ENCODE data around the gene ITPKB. TPM values are rescaled to one million over a fixed set of nuclear protein-coding genes. Genes with fewer than 3 reads are reported as not detected.

The ITPKB gene
- total RNA-seq, 2 experiments from 2014 or later = 31.0 to 31.9 TPM

DNA sequence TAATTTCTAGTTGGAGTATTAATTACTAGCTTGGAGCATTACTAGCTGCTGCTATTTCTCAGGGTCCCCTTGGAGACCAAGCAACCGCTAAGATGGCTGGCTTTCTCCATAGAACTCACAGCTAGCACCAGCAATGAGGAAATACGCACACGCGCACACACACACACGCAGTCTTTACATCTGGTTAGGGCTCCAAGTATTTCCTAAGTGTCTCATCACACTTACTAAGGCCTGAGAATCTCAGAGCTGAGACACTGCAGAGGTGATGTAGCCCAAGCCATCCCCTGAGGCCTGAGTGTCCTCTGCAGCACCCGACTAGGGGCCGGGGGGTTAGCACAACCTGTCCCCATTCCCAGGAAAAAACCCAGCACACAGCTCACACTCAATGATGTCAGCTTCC is 42.5 kb downstream of the ITPKB start:
- H3K27ac Mint-ChIP-seq = peak overlapping the region; percentile 97
- peaks cover 92% of the 10 kb centered on the region for H3K4me1 Mint-ChIP-seq
- POLR2A ChIA-PET = interaction anchor here (1.3 kb wide), 1 partner anchor 40 kb away, joined by 4 read pairs; no protein-coding TSS in a partner anchor
- ATAC-seq (no peak), DNase-seq (no peak)
- CTCF ChIA-PET = interaction anchor here (0.8 to 6.7 kb wide), 5 partner anchors 9 to 63 kb away, joined by 3 to 27 read pairs (median 4); no protein-coding TSS in a partner anchor
- no peaks in the 10 kb centered on the region for H3K27me3 Mint-ChIP-seq
- peaks cover 29% of the 10 kb centered on the region for H3K36me3 Mint-ChIP-seq (ENCODE audit: low read depth)
- intact Hi-C loops (cut with DNase I, micrococcal nuclease) = loop anchor here in 1 of 2 experiments (2.0 kb wide), 1 partner anchor 34 kb away; no protein-coding TSS in a partner anchor
- no peaks in the 10 kb centered on the region for H3K9me3 Mint-ChIP-seq (ENCODE audit: low read depth)
- no peak overlapping the region for H3K4me3 Mint-ChIP-seq

- ChIA-PET CTCF (interaction anchor here (1.7 to 6.7 kb wide), 3 partner anchors 12 to 25 kb away, joined by 3 to 27 read pairs (median 10); no protein-coding TSS in a partner anchor), POLR2A (interaction anchor here (0.6 kb wide), 1 partner anchor 38 kb away, joined by 3 read pairs; no protein-coding TSS in a partner anchor)
- peak overlapping the region; percentile 97 for H3K27ac Mint-ChIP-seq
- intact Hi-C loops (cut with DNase I, micrococcal nuclease) = no loop called here
- H3K4me1 Mint-ChIP-seq = peaks cover 94% of the 10 kb centered on the region
- no peak overlapping the region for H3K4me3 Mint-ChIP-seq
- no peaks in the 10 kb centered on the region for H3K27me3 Mint-ChIP-seq
- H3K9me3 Mint-ChIP-seq (ENCODE audit: low read depth) = no peaks in the 10 kb centered on the region
- DNase-seq = no peak
- H3K36me3 Mint-ChIP-seq (ENCODE audit: low read depth) = peaks cover 34% of the 10 kb centered on the region
- no peak for ATAC-seq
Observed at GRCh38 chr1:226695335-226695900, 43.7 kb downstream of the ITPKB start.

- ChIA-PET CTCF (interaction anchor here (0.9 to 6.7 kb wide), 12 partner anchors 8 to 66 kb away, joined by 3 to 27 read pairs (median 4); no protein-coding TSS in a partner anchor), POLR2A (interaction anchor here (0.9 to 1.3 kb wide), 2 partner anchors 8 to 10 kb away, joined by 3 to 6 read pairs; no protein-coding TSS in a partner anchor)
- Mint-ChIP-seq H3K27me3 (no peaks in the 10 kb centered on the region), H3K4me3 (no peak overlapping the region), H3K9me3 (ENCODE audit: low read depth) (no peaks in the 10 kb centered on the region), H3K36me3 (ENCODE audit: low read depth) (peaks cover 35% of the 10 kb centered on the region), H3K4me1 (peaks cover 96% of the 10 kb centered on the region), H3K27ac (peak overlapping the region; percentile 100)
- DNase-seq = no peak
- intact Hi-C loops (cut with DNase I, micrococcal nuclease) = loop anchor here in 1 of 2 experiments (5.0 kb wide), 1 partner anchor 134 kb away; no protein-coding TSS in a partner anchor
- ATAC-seq = no peak
Observed at GRCh38 chr1:226692823-226693222, 46.3 kb downstream of the ITPKB start.

GRCh38 chr1:226692051-226692792 is 46.9 kb downstream of the ITPKB start:
- H3K4me1 Mint-ChIP-seq = peaks cover 96% of the 10 kb centered on the region
- no peak overlapping the region for H3K4me3 Mint-ChIP-seq
- H3K27ac Mint-ChIP-seq = peak overlapping the region; percentile 100
- peaks cover 35% of the 10 kb centered on the region for H3K36me3 Mint-ChIP-seq (ENCODE audit: low read depth)
- intact Hi-C loops (cut with DNase I, micrococcal nuclease) = loop anchor here in 1 of 2 experiments (5.0 kb wide), 1 partner anchor 135 kb away; no protein-coding TSS in a partner anchor
- ChIA-PET POLR2A (interaction anchor here (0.6 to 1.3 kb wide), 4 partner anchors 9 to 294 kb away, joined by 3 to 6 read pairs (median 4); no protein-coding TSS in a partner anchor), CTCF (interaction anchor here (0.9 to 6.7 kb wide), 12 partner anchors 8 to 66 kb away, joined by 3 to 27 read pairs (median 4); no protein-coding TSS in a partner anchor)
- H3K9me3 Mint-ChIP-seq (ENCODE audit: low read depth) = no peaks in the 10 kb centered on the region
- no peak for ATAC-seq
- no peak for DNase-seq
- H3K27me3 Mint-ChIP-seq = no peaks in the 10 kb centered on the region

- Mint-ChIP-seq H3K4me1 (peaks cover 96% of the 10 kb centered on the region), H3K36me3 (ENCODE audit: low read depth) (peaks cover 29% of the 10 kb centered on the region), H3K27ac (peak overlapping the region; percentile 100), H3K4me3 (peak overlapping the region; percentile 65), H3K27me3 (no peaks in the 10 kb centered on the region), H3K9me3 (ENCODE audit: low read depth) (no peaks in the 10 kb centered on the region)
- ChIA-PET POLR2A (no interaction called here), CTCF (interaction anchor here (1.0 to 1.7 kb wide), 3 partner anchors 9 to 28 kb away, joined by 3 to 8 read pairs (median 4); no protein-coding TSS in a partner anchor)
- ATAC-seq (peak; percentile 59), DNase-seq (peak; percentile 78)
- intact Hi-C loops (cut with DNase I, micrococcal nuclease) = loop anchor here (1.0 to 5.0 kb wide), 4 partner anchors 14 to 136 kb away; partner anchors contain the start of gene ITPKB (in 2 of the 2)
Observed at GRCh38 chr1:226691247-226691646, 47.8 kb downstream of the ITPKB start.

DNA sequence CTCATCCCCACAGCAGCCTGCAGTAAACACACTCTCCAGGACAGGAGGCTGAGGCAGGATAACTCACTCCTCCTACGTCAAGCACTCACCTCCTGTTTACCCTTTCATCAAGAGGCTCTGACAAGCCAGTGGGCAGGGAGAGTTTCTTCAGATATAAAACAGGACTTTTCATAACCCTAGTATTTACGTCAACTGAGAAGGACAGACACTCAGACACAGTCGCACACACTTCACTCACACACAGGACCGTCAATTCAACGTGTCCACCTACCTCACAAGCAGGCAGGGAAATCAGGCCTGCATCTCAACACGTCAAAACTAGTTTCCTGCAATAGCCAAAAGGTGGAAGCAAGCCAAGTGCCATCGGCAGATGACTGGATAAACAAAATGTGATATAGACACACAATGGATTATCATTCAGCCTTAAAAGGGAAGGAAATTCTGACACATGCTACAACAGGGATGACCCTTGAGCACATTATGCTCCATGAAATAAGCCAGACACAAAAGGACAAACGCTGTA is 48.6 kb downstream of the ITPKB start:
- Mint-ChIP-seq H3K36me3 (ENCODE audit: low read depth) (peaks cover 32% of the 10 kb centered on the region), H3K27me3 (no peaks in the 10 kb centered on the region), H3K4me1 (peaks cover 96% of the 10 kb centered on the region), H3K9me3 (ENCODE audit: low read depth) (no peaks in the 10 kb centered on the region), H3K27ac (peak overlapping the region; percentile 100), H3K4me3 (peak overlapping the region; percentile 65)
- intact Hi-C loops (cut with DNase I, micrococcal nuclease) = loop anchor here (1.0 to 5.0 kb wide), 6 partner anchors 13 to 138 kb away; partner anchors contain the start of gene ITPKB (in 1 of the 2)
- ChIA-PET POLR2A (no interaction called here), CTCF (no interaction called here)
- DNase-seq (peak; percentile 84), ATAC-seq (peak; percentile 76)

DNA sequence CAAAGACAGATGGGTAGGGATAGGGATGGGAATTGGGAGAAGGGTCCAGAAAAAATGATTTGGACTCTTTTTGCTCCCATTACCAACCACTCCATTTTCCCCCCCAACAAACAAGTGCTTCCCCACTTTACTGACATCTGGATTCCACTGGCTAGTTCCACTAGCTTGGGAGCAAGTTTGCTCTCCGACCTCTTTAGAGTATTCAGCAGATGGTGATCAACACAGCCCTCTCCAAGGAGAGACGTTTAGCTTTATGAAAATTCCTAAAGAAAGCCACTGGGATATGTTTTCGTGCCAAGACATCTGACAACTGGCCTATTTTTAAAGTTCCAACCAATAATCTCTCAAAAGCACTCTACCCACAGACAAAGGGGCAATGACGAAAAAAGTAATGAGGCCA is 50.3 kb downstream of the ITPKB start:
- no peak overlapping the region for H3K4me3 Mint-ChIP-seq
- H3K9me3 Mint-ChIP-seq (ENCODE audit: low read depth) = no peaks in the 10 kb centered on the region
- peaks cover 100% of the 10 kb centered on the region for H3K4me1 Mint-ChIP-seq
- ChIA-PET POLR2A (interaction anchor here (1.5 to 1.8 kb wide), 2 partner anchors 11 to 55 kb away, joined by 4 to 6 read pairs; no protein-coding TSS in a partner anchor), CTCF (interaction anchor here (0.7 to 5.9 kb wide), 9 partner anchors 10 to 281 kb away, joined by 3 to 45 read pairs (median 5); no protein-coding TSS in a partner anchor)
- DNase-seq (no peak), ATAC-seq (no peak)
- no peaks in the 10 kb centered on the region for H3K27me3 Mint-ChIP-seq
- peak overlapping the region; percentile 100 for H3K27ac Mint-ChIP-seq
- intact Hi-C loops (cut with DNase I, micrococcal nuclease) = loop anchor here (5.0 kb wide), 1 partner anchor 37 kb away; no protein-coding TSS in a partner anchor
- H3K36me3 Mint-ChIP-seq (ENCODE audit: low read depth) = peaks cover 45% of the 10 kb centered on the region

GRCh38 chr1:226688056-226688748 is 50.9 kb downstream of the ITPKB start:
- intact Hi-C loops (cut with DNase I, micrococcal nuclease) = loop anchor here (5.0 kb wide), 1 partner anchor 36 kb away; no protein-coding TSS in a partner anchor
- POLR2A ChIA-PET = interaction anchor here (0.7 to 1.8 kb wide), 5 partner anchors 9 to 55 kb away, joined by 4 to 13 read pairs (median 5); no protein-coding TSS in a partner anchor
- peaks cover 100% of the 10 kb centered on the region for H3K4me1 Mint-ChIP-seq
- peak overlapping the region; percentile 100 for H3K27ac Mint-ChIP-seq
- CTCF ChIA-PET = interaction anchor here (0.6 to 5.9 kb wide), 23 partner anchors 8 to 285 kb away, joined by 3 to 45 read pairs (median 5); partner anchors contain the start of gene ITPKB
- ATAC-seq (no peak), DNase-seq (peak; percentile 43)
- no peak overlapping the region for H3K4me3 Mint-ChIP-seq
- H3K27me3 Mint-ChIP-seq = no peaks in the 10 kb centered on the region
- H3K9me3 Mint-ChIP-seq (ENCODE audit: low read depth) = no peaks in the 10 kb centered on the region
- H3K36me3 Mint-ChIP-seq (ENCODE audit: low read depth) = peaks cover 46% of the 10 kb centered on the region

- Mint-ChIP-seq H3K9me3 (ENCODE audit: low read depth) (no peaks in the 10 kb centered on the region), H3K27ac (peak overlapping the region; percentile 100), H3K36me3 (ENCODE audit: low read depth) (peaks cover 41% of the 10 kb centered on the region), H3K4me1 (peaks cover 100% of the 10 kb centered on the region), H3K27me3 (no peaks in the 10 kb centered on the region), H3K4me3 (no peak overlapping the region)
- intact Hi-C loops (cut with DNase I, micrococcal nuclease) = loop anchor here (1.0 to 5.0 kb wide), 5 partner anchors 8 to 61 kb away; no protein-coding TSS in a partner anchor
- DNase-seq (peak; percentile 75), ATAC-seq (peak; percentile 36)
- POLR2A ChIA-PET = interaction anchor here (0.7 to 1.8 kb wide), 5 partner anchors 9 to 54 kb away, joined by 4 to 13 read pairs (median 5); no protein-coding TSS in a partner anchor
- CTCF ChIA-PET = interaction anchor here (0.6 to 5.9 kb wide), 23 partner anchors 8 to 285 kb away, joined by 3 to 45 read pairs (median 4); partner anchors contain the start of gene ITPKB
Observed at GRCh38 chr1:226687426-226687825, 51.7 kb downstream of the ITPKB start.
